HepG2 (cell line): ENCODE measurements around the gene CRADD. TPM values are rescaled to one million over a fixed set of nuclear protein-coding genes. Genes with fewer than 3 reads are reported as not detected.

ENCODE experiments used
- ATAC-seq: fragments of 200-7000 bp; cut with Tn5 transposase; 3 replicates; pipeline ENCODE4 v1.9.1; 2020; ENCODE audit warnings: mild to moderate bottlenecking, moderate library complexity
- BruUV-seq: library from RNA; stranded (reverse); fragments of 400-500 nt; replicated peaks from 2 replicates; lab custom pipeline; 2021; lab: Mats Ljungman, UMichigan
- CTCF ChIA-PET: fragments of 300-600 bp; formaldehyde crosslinking; extraction: SDS; loops from one replicate; lab custom pipeline; 2021; ENCODE audit warnings: low total read pairs, inconsistent platforms, low intra/inter-chr PET ratio; lab: Yijun Ruan, JAX
- POLR2A ChIA-PET: fragments of 350-600 bp; sonication (Branson Sonifier 250); formaldehyde crosslinking; loops from one replicate; lab custom pipeline; 2020; ENCODE audit warnings: antibody characterized with exemption, inconsistent platforms; lab: Yijun Ruan, JAX
- DNase-seq: peaks from one replicate; pipeline ENCODE4 v3.0.0-alpha.2; 2015; ENCODE audit warnings: low spot score
- FAIRE-seq: peaks from 3 replicates; lab custom pipeline; 2011; peaks lifted over from hg19 to GRCh38; lab: Jason Lieb, UNC
- H2AFZ ChIP-seq: one replicate; pipeline ENCODE4 v1.6.1; 2011; ENCODE audit warnings: low read length, inconsistent platforms
- H3K27ac ChIP-seq: fragments of 300-600 bp; 3 replicates; pipeline ENCODE4 v1.8.0; 2011; ENCODE audit warnings: mixed run types, mild to moderate bottlenecking, mixed read lengths, low read length, inconsistent platforms; ENCODE audit not compliant: insufficient read depth; ENCODE audit errors: extremely low read length
- H3K27me3 ChIP-seq, 2 experiments: fragments of 200-600 bp in 1 of 2; 2 replicates in 1 of 2; 3 replicates in 1 of 2; pipeline versions ENCODE4 v1.6.0 to v1.8.0; 2011; ENCODE audit warnings: low read length in 2 of 2, mild to moderate bottlenecking in 2 of 2, moderate library complexity in 2 of 2, inconsistent platforms in 1 of 2; ENCODE audit not compliant: insufficient read depth in 2 of 2, control insufficient read depth in 1 of 2
- H3K36me3 ChIP-seq, 2 experiments: fragments of 200-600 bp in 1 of 2; replicated peaks in 1 of 2; 2 replicates in 1 of 2; 3 replicates in 1 of 2; pipeline versions ENCODE4 v1.5.1 to v1.8.0; 2011; ENCODE audit warnings: low read length in 2 of 2, inconsistent platforms in 1 of 2; ENCODE audit not compliant: insufficient read depth in 2 of 2, control insufficient read depth in 1 of 2
- H3K4me1 ChIP-seq: 2 replicates; pipeline ENCODE4 v1.5.1; 2012; ENCODE audit warnings: low read length, inconsistent platforms; ENCODE audit not compliant: insufficient read depth
- H3K4me2 ChIP-seq: 2 replicates; pipeline ENCODE4 v1.6.0; 2011; ENCODE audit warnings: low read depth, low read length, inconsistent platforms
- H3K4me3 ChIP-seq, 3 experiments: fragments of 200-600 bp in 1 of 3; sonication (generic), shearing (Covaris generic) in 1 of 3; replicated peaks in 1 of 3; 2 replicates each; pipeline ENCODE4 v1.5.1; 2011 to 2016; ENCODE audit warnings: low read length in 3 of 3, inconsistent platforms in 2 of 3, low read depth in 2 of 3, mild to moderate bottlenecking in 2 of 3, control low read depth in 1 of 3, mixed read lengths in 1 of 3; ENCODE audit not compliant: insufficient read depth in 1 of 3
- H3K79me2 ChIP-seq: one replicate; pipeline ENCODE4 v1.6.1; 2011; ENCODE audit warnings: low read length, inconsistent platforms; ENCODE audit not compliant: insufficient read depth
- H3K9ac ChIP-seq: 2 replicates; pipeline ENCODE4 v1.6.0; 2011; ENCODE audit warnings: mild to moderate bottlenecking, low read depth, low read length, inconsistent platforms; ENCODE audit not compliant: insufficient read depth
- H3K9me3 ChIP-seq: 2 replicates; pipeline ENCODE4 v1.5.1; 2012; ENCODE audit warnings: mild to moderate bottlenecking, low read length
- H4K20me1 ChIP-seq: 2 replicates; pipeline ENCODE4 v1.6.0; 2011; ENCODE audit warnings: inconsistent platforms, mild to moderate bottlenecking, low read length, moderate library complexity; ENCODE audit not compliant: insufficient read depth
- MAFK ChIP-seq, 2 experiments: IDR thresholded peaks in 1 of 2; conservative IDR thresholded peaks in 1 of 2; 2 replicates each; pipeline ENCODE4 v1.6.1; 2011; ENCODE audit warnings: improper control_type of control experiment in 2 of 2, low read length in 2 of 2
- NFE2L2 ChIP-seq: fragments of 150-350 bp; IDR thresholded peaks from 2 replicates; pipeline ENCODE4 v1.6.1; 2014; ENCODE audit warnings: low read length
- ZFP1 ChIP-seq: IDR thresholded peaks from 2 replicates; pipeline ENCODE4 v1.6.1; 2016
- ZNF770 ChIP-seq: sonication (generic); formaldehyde crosslinking; IDR thresholded peaks from 2 replicates; pipeline ENCODE4 v1.5.0; 2020; ENCODE audit warnings: mild to moderate bottlenecking, missing genetic modification reagents
- WGBS: methylation state at CpG from one replicate; pipeline ENCODE4 v1.1.6; 2017; ENCODE audit warnings: low lambda C conversion rate; 5-methylcytosine and 5-hydroxymethylcytosine counted together
- in situ Hi-C: cut with HindIII; loops from 2 replicates; pipeline ENCODE4 v1.10.0; 2017; ENCODE audit warnings: low pct_unique_long_range_greater_than_20kb; ENCODE audit not compliant: extremely low pct_ligation_motif_present
- intact Hi-C: fragments of 100-400 bp; cut with micrococcal nuclease; formaldehyde crosslinking; loops from one replicate; pipeline ENCODE4 v1.10.0; 2022; ENCODE audit not compliant: unreplicated experiment
- polyA plus RNA-seq, 8 experiments: library from polyadenylated mRNA; depleted of rRNA in 3 of 8; stranded (reverse) in 7 of 8; unstranded in 1 of 8; fragments of >200 nt; fragmentation: Illumina TruSeq in 4 of 8; extraction: Trizol in 4 of 8; gene quantifications; 2 replicates each; pipeline versions ENCODE4 v1.2.1 to v1.2.3, GENCODE V29; 2011 to 2016; ENCODE audit warnings: low read depth in 4 of 8, missing spikeins in 1 of 8, mixed read lengths in 1 of 8; ENCODE audit not compliant: insufficient read depth in 1 of 8
- total RNA-seq, 5 experiments: library from RNA; depleted of rRNA; stranded (reverse); fragments of >200 nt; fragmentation: Illumina TruSeq; extraction: Trizol; gene quantifications; 2 replicates each; pipeline ENCODE4 v1.2.3, GENCODE V29; 2016; ENCODE audit warnings: low read depth in 1 of 5

CRADD gene
- total and polyA plus RNA-seq, 2 of the 13 experiments (the other 11 are each of a cell fraction or from before 2014, with no cell fraction given) = 12.4 to 18.8 TPM

- DNase-seq = no peak
- no peak overlapping the region for H3K4me2 ChIP-seq
- WGBS = 68% methylated on average over 1 of the region's 1 CpG
- no peak overlapping the region for H3K27ac ChIP-seq
- CTCF ChIA-PET = no interaction called here
- TF ChIP-seq MAFK (conservative IDR thresholded peaks at IDR 0.05 in 1 of 2, IDR thresholded peaks at IDR 0.05 in 1 of 2; ENCODE audit: low read length in 2 of 2) = no peak
- TF ChIP-seq NFE2L2 = 0 out of 2 replicates have a peak, but pooled peaks have one; percentile 3
- no peak for ATAC-seq
- intact Hi-C loops (no loop called here), in situ Hi-C loops (no loop called here)
- no peaks in the 10 kb centered on the region for H3K79me2 ChIP-seq
- no peak overlapping the region for H3K4me3 ChIP-seq
- H3K4me1 ChIP-seq = no peaks in the 10 kb centered on the region
- POLR2A ChIA-PET = no interaction called here
- no peak for FAIRE-seq
- BruUV-seq = no TSS peak
- H3K27me3 ChIP-seq = no peaks in the 10 kb centered on the region
- peaks cover 27% of the 10 kb centered on the region for H3K9me3 ChIP-seq
- no peak overlapping the region for H3K9ac ChIP-seq
- no peaks in the 10 kb centered on the region for H3K36me3 ChIP-seq
- H2AFZ ChIP-seq = no peak overlapping the region
- H4K20me1 ChIP-seq = no peaks in the 10 kb centered on the region
Observed at GRCh38 chr12:93862424-93862823, 185.2 kb downstream of the CRADD start.

- WGBS = 11% methylated on average over 1 of the region's 1 CpG
- in situ Hi-C loops = no loop called here
- no TSS peak for BruUV-seq
- no peaks in the 10 kb centered on the region for H3K79me2 ChIP-seq
- no peaks in the 10 kb centered on the region for H3K4me1 ChIP-seq
- ATAC-seq = no peak
- CTCF ChIA-PET = no interaction called here
- TF ChIP-seq ZFP1 (peak; percentile 97), ZNF770 (CRISPR knock-in tag) (no peak)
- TF ChIP-seq, all 625 proteins: peak for 1
- H3K9ac ChIP-seq = no peak overlapping the region
- POLR2A ChIA-PET = no interaction called here
- H3K27ac ChIP-seq = no peak overlapping the region
- H2AFZ ChIP-seq = no peak overlapping the region
- H3K9me3 ChIP-seq = peaks cover 27% of the 10 kb centered on the region
- no peak overlapping the region for H3K4me3 ChIP-seq
- intact Hi-C loops = no loop called here
- H3K27me3 ChIP-seq = no peaks in the 10 kb centered on the region
- H3K36me3 ChIP-seq = no peaks in the 10 kb centered on the region
- H4K20me1 ChIP-seq = no peaks in the 10 kb centered on the region
- no peak for DNase-seq
- no peak for FAIRE-seq
- no peak overlapping the region for H3K4me2 ChIP-seq
Observed at GRCh38 chr12:93865751-93866150, 188.6 kb downstream of the CRADD start.
